Esophagus (tissue), 2 donors: ENCODE data around the gene RPLP2. TPM values are rescaled to one million over a fixed set of nuclear protein-coding genes. Genes with fewer than 3 reads are reported as not detected.

ENCODE experiments used
- H3K27ac ChIP-seq, 2 donors: one replicate each; pipeline ENCODE4 v1.5.1; 2013; ENCODE audit warnings: low read depth in 2 of 2, mild to moderate bottlenecking in 2 of 2, inconsistent platforms in 1 of 2, low read length in 1 of 2, moderate library complexity in 1 of 2
- H3K27me3 ChIP-seq, 2 donors: one replicate each; pipeline ENCODE4 v1.6.1; 2013; ENCODE audit warnings: low read length in 2 of 2, control low read depth in 1 of 2, mild to moderate bottlenecking in 1 of 2; ENCODE audit not compliant: insufficient read depth in 2 of 2, control insufficient read depth in 1 of 2
- H3K36me3 ChIP-seq, 2 donors: one replicate each; pipeline ENCODE4 v1.6.1; 2013; ENCODE audit warnings: low read length in 1 of 2; ENCODE audit not compliant: control insufficient read depth in 2 of 2, insufficient read depth in 2 of 2
- H3K4me1 ChIP-seq, 2 donors: one replicate each; pipeline ENCODE4 v1.6.1; 2013; ENCODE audit warnings: low read length in 1 of 2; ENCODE audit not compliant: control insufficient read depth in 2 of 2, insufficient read depth in 2 of 2
- H3K4me3 ChIP-seq, 2 donors: one replicate each; pipeline ENCODE4 v1.5.1; 2013; ENCODE audit warnings: low read length in 2 of 2, mild to moderate bottlenecking in 2 of 2, low read depth in 1 of 2, moderate library complexity in 1 of 2
- H3K9me3 ChIP-seq, 2 donors: one replicate each; pipeline ENCODE4 v1.6.1; 2013; ENCODE audit warnings: mild to moderate bottlenecking in 2 of 2, low read depth in 1 of 2, low read length in 1 of 2, moderate library complexity in 1 of 2; ENCODE audit not compliant: control insufficient read depth in 2 of 2, insufficient read depth in 1 of 2
- WGBS, 2 donors: extraction: QIAGEN DNeasy Blood & Tissue Kit; methylation state at CpG; one replicate each; pipeline ENCODE4 v1.1.7; 2013; 5-methylcytosine and 5-hydroxymethylcytosine counted together
- polyA plus RNA-seq, 2 donors: library from polyadenylated mRNA; stranded (reverse); fragments of 200-250 nt; gene quantifications; one replicate each; pipeline ENCODE4 v1.2.3, GENCODE V29; 2013
- donor health status: healthy with polysubstance abuse.
- donor health status: Bipolar disorder and iron deficiency.

RPLP2 gene
- polyA plus RNA-seq, 2 donors: 1,061 to 1,474 TPM

GRCh38 chr11:790721-791564 lies 18.8 kb upstream of the RPLP2 start:
- peaks cover 0 to 12% of the 10 kb centered on the region in 2 donors for H3K36me3 ChIP-seq
- WGBS, 2 donors: 67 to 68% methylated on average over 18 of the region's 18 CpGs
- H3K27ac ChIP-seq: no peak overlapping the region
- peaks cover 2 to 14% of the 10 kb centered on the region in 2 donors for H3K4me1 ChIP-seq
- no peaks in the 10 kb centered on the region for H3K9me3 ChIP-seq
- no peaks in the 10 kb centered on the region for H3K27me3 ChIP-seq
- H3K4me3 ChIP-seq: no peak overlapping the region

- Histone ChIP-seq H3K36me3 (peaks cover 0 to 12% of the 10 kb centered on the region in 2 donors), H3K4me3 (no peak overlapping the region), H3K4me1 (peaks cover 6 to 21% of the 10 kb centered on the region in 2 donors), H3K9me3 (no peaks in the 10 kb centered on the region), H3K27me3 (no peaks in the 10 kb centered on the region), H3K27ac (no peak overlapping the region)
- 93% methylated on average over 47 to 49 of the region's 49 CpGs for WGBS, 2 donors
These were observed 17.9 kb upstream of the RPLP2 start for GRCh38 chr11:791658-792534.

DNA sequence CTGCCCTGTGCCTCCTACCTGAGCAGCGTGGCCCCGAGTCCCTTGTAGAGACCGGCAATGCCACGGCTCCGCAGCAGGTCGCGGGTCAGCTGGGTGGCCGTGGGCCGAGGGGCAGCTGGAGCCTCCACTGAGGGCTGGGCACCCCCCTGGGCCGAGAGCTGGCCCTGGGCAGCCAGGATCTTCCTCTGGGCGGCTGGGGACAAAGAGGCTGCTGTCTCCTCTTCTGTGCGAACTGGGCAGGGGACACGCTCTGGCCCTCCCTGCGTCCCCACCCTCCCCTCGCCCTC lies 17.3 kb upstream of the RPLP2 start:
- Histone ChIP-seq H3K27me3 (no peaks in the 10 kb centered on the region), H3K4me1 (peaks cover 6 to 23% of the 10 kb centered on the region in 2 donors), H3K36me3 (peaks cover 0 to 12% of the 10 kb centered on the region in 2 donors), H3K9me3 (no peaks in the 10 kb centered on the region), H3K27ac (no peak overlapping the region), H3K4me3 (no peak overlapping the region)
- 92 to 95% methylated on average over 5 to 15 of the region's 15 CpGs for WGBS, 2 donors

DNA sequence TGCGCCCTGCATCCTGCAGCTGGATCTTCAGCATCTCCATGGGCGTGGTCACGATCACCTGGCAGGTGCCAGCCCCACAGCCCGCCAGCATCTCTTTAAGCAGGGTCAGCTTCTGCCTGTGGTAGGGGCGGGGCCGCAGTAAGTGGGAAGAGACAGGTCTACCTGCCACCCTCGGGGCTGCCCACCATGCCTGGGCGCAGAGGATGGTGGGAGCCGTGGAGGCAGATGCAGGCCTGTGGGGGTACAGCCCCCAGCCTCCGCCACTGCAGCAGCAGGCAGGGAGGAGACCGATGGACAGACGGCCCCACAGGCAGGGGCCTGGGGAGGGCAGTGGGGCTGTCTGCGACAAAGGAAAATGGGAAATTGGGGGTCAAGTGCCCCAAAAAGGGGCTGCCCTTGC lies 16.9 kb upstream of the RPLP2 start:
- Histone ChIP-seq H3K4me3 (no peak overlapping the region), H3K27ac (no peak overlapping the region), H3K27me3 (no peaks in the 10 kb centered on the region), H3K9me3 (no peaks in the 10 kb centered on the region), H3K4me1 (peaks cover 6 to 23% of the 10 kb centered on the region in 2 donors), H3K36me3 (peaks cover 0 to 12% of the 10 kb centered on the region in 2 donors)
- WGBS, 2 donors: 86 to 91% methylated on average over 12 to 13 of the region's 13 CpGs

DNA sequence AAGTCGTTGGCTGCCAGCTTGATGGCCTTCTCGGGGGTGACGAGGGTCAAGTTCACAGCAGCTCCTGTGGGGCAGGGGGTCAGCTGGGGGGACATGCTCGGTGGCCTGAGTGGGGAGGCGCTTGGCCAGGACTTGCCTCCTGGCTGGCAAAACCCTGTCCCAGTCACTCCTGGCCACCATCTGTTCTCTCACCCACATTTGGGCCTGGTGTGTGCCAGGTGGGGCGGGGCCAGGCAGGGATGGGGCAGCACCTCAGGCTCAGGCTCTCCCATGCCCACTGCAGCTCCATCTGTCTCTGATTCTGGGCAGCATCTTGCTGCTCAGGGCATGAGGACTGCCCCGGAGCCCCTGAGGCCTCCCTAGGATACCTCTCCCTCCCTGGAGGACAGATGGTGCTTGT lies 16.2 kb upstream of the RPLP2 start:
- Histone ChIP-seq H3K9me3 (no peaks in the 10 kb centered on the region), H3K4me3 (no peak overlapping the region), H3K36me3 (peaks cover 0 to 12% of the 10 kb centered on the region in 2 donors), H3K27ac (no peak overlapping the region), H3K4me1 (peaks cover 6 to 26% of the 10 kb centered on the region in 2 donors), H3K27me3 (no peaks in the 10 kb centered on the region)
- WGBS, 2 donors: 76 to 79% methylated on average over 7 of the region's 7 CpGs

GRCh38 chr11:794013-794765 lies 15.6 kb upstream of the RPLP2 start:
- no peak overlapping the region for H3K27ac ChIP-seq
- no peak overlapping the region for H3K4me3 ChIP-seq
- WGBS, 2 donors: 83 to 87% methylated on average over 31 of the region's 31 CpGs
- peaks cover 0 to 14% of the 10 kb centered on the region in 2 donors for H3K36me3 ChIP-seq
- peaks cover 6 to 26% of the 10 kb centered on the region in 2 donors for H3K4me1 ChIP-seq
- no peaks in the 10 kb centered on the region for H3K9me3 ChIP-seq
- no peaks in the 10 kb centered on the region for H3K27me3 ChIP-seq

- Histone ChIP-seq H3K36me3 (peaks cover 0 to 22% of the 10 kb centered on the region in 2 donors), H3K27me3 (no peaks in the 10 kb centered on the region), H3K4me1 (peaks cover 6 to 26% of the 10 kb centered on the region in 2 donors), H3K9me3 (no peaks in the 10 kb centered on the region), H3K27ac (no peak overlapping the region), H3K4me3 (peak overlapping the region; percentile 22 to 51)
- WGBS, 2 donors: 46 to 51% methylated on average over 27 to 38 of the region's 38 CpGs
These were observed 14.8 kb upstream of the RPLP2 start for GRCh38 chr11:794766-795633.

DNA sequence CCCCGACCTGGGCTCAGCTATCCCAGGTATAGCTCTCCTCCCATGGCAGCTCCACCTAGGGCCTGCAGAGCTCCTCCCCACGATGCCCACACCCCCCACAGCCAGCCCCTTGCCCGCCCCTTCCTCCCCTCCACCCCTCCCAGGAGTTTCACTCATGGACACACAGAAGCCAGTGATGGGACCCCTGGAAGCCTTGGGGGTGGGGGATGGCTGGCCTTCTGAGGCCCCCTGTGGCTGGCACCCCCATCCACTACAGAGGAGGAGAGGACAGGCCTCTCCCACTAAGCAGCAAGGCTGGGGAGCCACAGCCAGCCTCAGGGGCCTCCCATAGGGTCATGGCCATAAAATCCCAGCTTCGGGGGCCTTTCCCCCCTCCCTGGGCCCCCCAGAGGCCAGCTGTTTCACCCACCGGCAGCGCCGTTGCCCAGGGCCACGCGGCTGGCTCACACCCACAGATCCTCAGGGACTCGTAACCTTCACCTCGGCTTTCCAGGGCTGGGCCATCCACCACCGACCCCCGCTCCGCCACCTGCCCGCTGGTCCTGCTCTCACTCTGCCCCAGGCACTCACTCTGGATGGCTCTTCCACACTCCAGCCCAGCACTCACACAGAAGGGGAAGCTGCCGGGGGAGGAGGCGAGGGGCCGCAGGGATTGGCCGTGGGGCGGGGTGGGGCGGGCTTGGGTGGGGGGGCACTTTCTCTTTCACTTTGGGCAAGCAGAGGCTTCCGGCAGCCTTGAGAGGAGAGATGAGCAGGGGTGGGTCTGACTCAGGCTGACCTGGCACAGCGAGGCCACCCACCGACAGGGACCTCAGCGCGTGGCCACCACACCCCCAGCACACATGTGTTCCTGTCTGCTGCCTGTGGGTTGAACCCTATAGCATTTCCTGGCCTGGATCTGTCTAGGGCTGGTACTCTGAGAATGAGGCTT lies 13.9 kb upstream of the RPLP2 start:
- Histone ChIP-seq H3K27ac (peak overlapping the region; percentile 87 to 89), H3K4me1 (peaks cover 6 to 26% of the 10 kb centered on the region in 2 donors), H3K36me3 (peaks cover 0 to 29% of the 10 kb centered on the region in 2 donors), H3K4me3 (peak overlapping the region; percentile 51 to 62), H3K9me3 (no peaks in the 10 kb centered on the region), H3K27me3 (no peaks in the 10 kb centered on the region)
- WGBS, 2 donors: 3 to 5% methylated on average over 25 to 26 of the region's 26 CpGs
